Activated naive CD4-positive, alpha-beta T cell treated with anti-CD3 and anti-CD28 coated beads, Interleukin-2, amount 10 ng/mL, durations not matched to agents 5 hours and 36 hours (primary cell): ENCODE data around the gene ACOT4. TPM values are rescaled to one million over a fixed set of nuclear protein-coding genes. Genes with fewer than 3 reads are reported as not detected.

Source experiments
- total RNA-seq, 2 experiments: library from RNA; stranded (reverse); gene quantifications; one replicate each; pipeline ENCODE4 v1.2.3, GENCODE V29; 2021

ACOT4 gene
- 1 to 10 TPM in 1 of 2 experiments, under 1 TPM in 1; 0.86 to 1.1 TPM for total RNA-seq

GRCh38 chr14:73591690-73592449 is at the start of gene ACOT4:
ACOT4 (plus strand) TSS chr14:73591873; CDS start chr14:73591960, 87 bp downstream.

GRCh38 chr14:73569185-73569958 is 22.3 kb upstream of the ACOT4 start, which contains the start of gene ACOT2:
ACOT2 (plus strand) TSS chr14:73569213; CDS start chr14:73569241, 28 bp downstream.

GRCh38 chr14:73612339-73613045 is 20.8 kb downstream of the ACOT4 start, which contains the start of gene ACOT6:
ACOT6 (plus strand) TSS chr14:73612517; CDS start chr14:73612572, 55 bp downstream.

GRCh38 chr14:73644531-73645247 is 53.0 kb downstream of the ACOT4 start, which contains the start of gene DNAL1:
DNAL1 (plus strand) TSS chr14:73644986; CDS start chr14:73645040, 54 bp downstream.

Other genes starting within 250 kb of the ACOT4 start
- gene NUMB, start 133.3 kb upstream of the ACOT4 start, total RNA-seq, result 10 to 100 TPM; 47.7 to 47.8 TPM
- 10 to 100 TPM; 20.4 to 20.8 TPM for gene RIOX1, start 100.9 kb upstream of the ACOT4 start, total RNA-seq
- gene ACOT1, start 54.7 kb upstream of the ACOT4 start, total RNA-seq, result 1 to 10 TPM; 2.8 to 3.5 TPM
- gene HEATR4, start 32.9 kb upstream of the ACOT4 start, total RNA-seq, result under 1 TPM in 1 of 2 experiments, not detected in 1; 0.05 TPM
- gene ACOT2, start 22.7 kb upstream of the ACOT4 start, total RNA-seq, result 10 to 100 TPM; 11.9 to 12.0 TPM
- not detected for gene ACOT6, start 20.6 kb downstream of the ACOT4 start, total RNA-seq
- gene DNAL1, start 53.1 kb downstream of the ACOT4 start, total RNA-seq, result 1 to 10 TPM; 4.3 TPM
- 10 to 100 TPM; 19.9 to 20.5 TPM for gene PNMA1, start 122.5 kb downstream of the ACOT4 start, total RNA-seq